Mesenchymal stem cell (in vitro differentiated cells and primary cell): Measurements from ENCODE around the gene LRRN2.
A peak's percentile ranks its signal among the peaks of the same experiment; 100 is the strongest.

Experiments used
- DNase-seq: peaks from one replicate; pipeline ENCODE4 v3.0.0-alpha.2; 2013
- H2AFZ ChIP-seq: one replicate; pipeline ENCODE4 v1.6.1; 2013; ENCODE audit warnings: low read depth, mild to moderate bottlenecking, control low read depth, inconsistent platforms, low read length, moderate library complexity
- H2AK5ac ChIP-seq: 2 replicates; pipeline ENCODE4 v1.6.1; 2013; ENCODE audit warnings: low read length, moderate library complexity, mild to moderate bottlenecking, inconsistent platforms; ENCODE audit not compliant: severe bottlenecking
- H2BK120ac ChIP-seq: one replicate; pipeline ENCODE4 v1.6.1; 2013; ENCODE audit warnings: low read depth, mild to moderate bottlenecking, inconsistent platforms, low read length, moderate library complexity
- H2BK12ac ChIP-seq, 2 experiments: one replicate each; pipeline ENCODE4 v1.6.1; 2013; ENCODE audit warnings: inconsistent platforms in 2 of 2, low read length in 2 of 2, mild to moderate bottlenecking in 2 of 2, moderate library complexity in 2 of 2, control low read depth in 1 of 2
- H2BK15ac ChIP-seq: one replicate; pipeline ENCODE4 v1.6.1; 2013; ENCODE audit warnings: mild to moderate bottlenecking, low read depth, inconsistent platforms; ENCODE audit not compliant: poor library complexity, severe bottlenecking
- H2BK5ac ChIP-seq: 2 replicates; pipeline ENCODE4 v1.6.1; 2013; ENCODE audit warnings: low read depth, mild to moderate bottlenecking, low read length, control low read depth, inconsistent platforms; ENCODE audit not compliant: poor library complexity, severe bottlenecking
- H3K14ac ChIP-seq, 2 experiments: one replicate each; pipeline ENCODE4 v1.6.1; 2013; ENCODE audit warnings: inconsistent platforms in 2 of 2, low read length in 2 of 2, control low read depth in 1 of 2, mild to moderate bottlenecking in 1 of 2, moderate library complexity in 1 of 2
- H3K18ac ChIP-seq, 2 experiments: one replicate each; pipeline ENCODE4 v1.6.1; 2013; ENCODE audit warnings: inconsistent platforms in 2 of 2, low read length in 2 of 2, control low read depth in 1 of 2, low read depth in 1 of 2, mild to moderate bottlenecking in 1 of 2
- H3K23ac ChIP-seq, 2 experiments: one replicate each; pipeline ENCODE4 v1.6.1; 2013; ENCODE audit warnings: inconsistent platforms in 2 of 2, low read length in 2 of 2, mild to moderate bottlenecking in 2 of 2, moderate library complexity in 2 of 2, control low read depth in 1 of 2
- H3K27ac ChIP-seq: 2 replicates; pipeline ENCODE4 v1.5.1; 2013; ENCODE audit warnings: mild to moderate bottlenecking, moderate library complexity, low read length, control low read depth, inconsistent platforms; ENCODE audit not compliant: poor library complexity, severe bottlenecking
- H3K27me3 ChIP-seq, 2 experiments: 2 replicates each; pipeline versions ENCODE4 v1.6.1 to v1.7.0; 2013; ENCODE audit warnings: low read length in 2 of 2, mild to moderate bottlenecking in 2 of 2, moderate library complexity in 2 of 2, control low read depth in 1 of 2, inconsistent platforms in 1 of 2; ENCODE audit not compliant: control insufficient read depth in 1 of 2, insufficient read depth in 1 of 2
- H3K36me3 ChIP-seq, 2 experiments: 2 replicates each; pipeline versions ENCODE4 v1.6.1 to v1.7.0; 2013; ENCODE audit warnings: low read length in 2 of 2, control low read depth in 1 of 2, inconsistent platforms in 1 of 2, low read depth in 1 of 2, mild to moderate bottlenecking in 1 of 2; ENCODE audit not compliant: insufficient read depth in 2 of 2, control insufficient read depth in 1 of 2
- H3K4ac ChIP-seq, 2 experiments: one replicate each; pipeline ENCODE4 v1.6.1; 2013; ENCODE audit warnings: inconsistent platforms in 2 of 2, low read length in 2 of 2, mild to moderate bottlenecking in 2 of 2, moderate library complexity in 2 of 2, control low read depth in 1 of 2, low read depth in 1 of 2
- H3K4me1 ChIP-seq: 2 replicates; pipeline ENCODE4 v1.6.1; 2013; ENCODE audit warnings: low read depth, low read length, control low read depth; ENCODE audit not compliant: control insufficient read depth, insufficient read depth
- H3K4me2 ChIP-seq: 2 replicates; pipeline ENCODE4 v1.6.1; 2013; ENCODE audit warnings: low read length, mild to moderate bottlenecking, inconsistent platforms; ENCODE audit not compliant: poor library complexity, severe bottlenecking
- H3K4me3 ChIP-seq, 2 experiments: 2 replicates each; pipeline versions ENCODE4 v1.5.1 to v1.7.0; 2013; ENCODE audit warnings: low read length in 2 of 2, mild to moderate bottlenecking in 2 of 2, control low read depth in 1 of 2, low read depth in 1 of 2; ENCODE audit not compliant: insufficient read depth in 1 of 2
- H3K79me1 ChIP-seq: replicated peaks from 2 replicates; pipeline ENCODE4 v1.6.1; 2013; ENCODE audit warnings: mild to moderate bottlenecking, control low read depth, low read length, inconsistent platforms; ENCODE audit not compliant: poor library complexity, severe bottlenecking
- H3K9ac ChIP-seq: 2 replicates; pipeline ENCODE4 v1.7.0; 2013; ENCODE audit warnings: mild to moderate bottlenecking, low read length, moderate library complexity
- H3K9me3 ChIP-seq: 2 replicates; pipeline ENCODE4 v1.7.0; 2013; ENCODE audit warnings: mild to moderate bottlenecking, low read length; ENCODE audit not compliant: control insufficient read depth
- H4K8ac ChIP-seq: one replicate; pipeline ENCODE4 v1.6.1; 2013; ENCODE audit warnings: inconsistent platforms, mild to moderate bottlenecking, low read length, moderate library complexity
- H4K91ac ChIP-seq: one replicate; pipeline ENCODE4 v1.6.1; 2013; ENCODE audit warnings: mild to moderate bottlenecking, low read length, inconsistent platforms
- WGBS: methylation state at CpG from one replicate; pipeline ENCODE4 v1.1.7; 2013; ENCODE audit warnings: mixed read lengths; 5-methylcytosine and 5-hydroxymethylcytosine counted together

The LRRN2 gene

GRCh38 chr1:204677864-204678263 is 7.7 kb downstream of the LRRN2 start:
- H3K4me2 ChIP-seq = no peak overlapping the region
- H3K9me3 ChIP-seq = no peaks in the 10 kb centered on the region
- no peak overlapping the region for H2AK5ac ChIP-seq
- H4K8ac ChIP-seq = no peak overlapping the region
- H4K91ac ChIP-seq = no peak overlapping the region
- no peak overlapping the region for H3K9ac ChIP-seq
- no peak overlapping the region for H3K27ac ChIP-seq
- H2BK15ac ChIP-seq = no peak overlapping the region
- peak overlapping the region in 1 of 2 experiments; percentile 39 for H2BK12ac ChIP-seq
- no peaks in the 10 kb centered on the region for H3K79me1 ChIP-seq
- H2BK5ac ChIP-seq = no peak overlapping the region
- H3K18ac ChIP-seq = no peak overlapping the region
- no peaks in the 10 kb centered on the region for H3K4me1 ChIP-seq
- H3K36me3 ChIP-seq = no peaks in the 10 kb centered on the region
- no peak overlapping the region for H3K4me3 ChIP-seq
- no peak overlapping the region for H2AFZ ChIP-seq
- H3K23ac ChIP-seq = peak overlapping the region in 1 of 2 experiments; percentile 81
- H3K4ac ChIP-seq = no peak overlapping the region
- peaks cover 66 to 87% of the 10 kb centered on the region in 2 experiments for H3K27me3 ChIP-seq
- no peak for DNase-seq
- H2BK120ac ChIP-seq = no peak overlapping the region
- H3K14ac ChIP-seq = no peak overlapping the region
- 88% methylated on average over 9 of the region's 9 CpGs for WGBS

DNA sequence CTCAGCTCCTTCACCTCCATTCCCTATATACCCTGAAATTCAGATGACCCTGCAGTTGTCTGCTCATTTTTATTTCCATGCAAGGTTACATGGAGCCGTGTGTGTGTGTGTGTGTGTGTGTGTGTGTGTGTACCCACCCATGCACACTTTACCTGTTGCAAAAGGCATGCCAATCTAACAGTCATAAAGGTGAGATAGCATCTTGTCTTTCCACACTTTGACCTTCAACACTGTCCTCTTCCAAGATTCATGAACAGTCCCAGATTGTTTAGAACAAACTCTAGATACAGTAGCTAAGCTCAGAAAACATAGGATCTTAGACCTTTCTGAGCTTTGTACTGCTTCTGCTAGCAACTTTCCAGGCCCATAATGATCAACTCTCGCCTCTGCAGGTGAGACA is 9.5 kb downstream of the LRRN2 start:
- Histone ChIP-seq H2AK5ac (no peak overlapping the region), H3K27ac (no peak overlapping the region), H4K91ac (no peak overlapping the region), H3K23ac (no peak overlapping the region), H3K9me3 (no peaks in the 10 kb centered on the region), H3K18ac (no peak overlapping the region), H3K14ac (no peak overlapping the region), H2BK120ac (no peak overlapping the region), H3K27me3 (peaks cover 64 to 94% of the 10 kb centered on the region in 2 experiments), H3K79me1 (no peaks in the 10 kb centered on the region), H2AFZ (no peak overlapping the region), H2BK15ac (no peak overlapping the region), H2BK5ac (no peak overlapping the region), H3K36me3 (no peaks in the 10 kb centered on the region), H3K4me2 (no peak overlapping the region), H2BK12ac (no peak overlapping the region), H3K4me1 (no peaks in the 10 kb centered on the region), H3K4me3 (no peak overlapping the region), H3K9ac (no peak overlapping the region), H3K4ac (no peak overlapping the region), H4K8ac (no peak overlapping the region)
- DNase-seq = no peak
- 87% methylated on average over 1 of the region's 2 CpGs for WGBS

- Histone ChIP-seq H2BK15ac (no peak overlapping the region), H3K27ac (no peak overlapping the region), H3K27me3 (peaks cover 57 to 78% of the 10 kb centered on the region in 2 experiments), H3K79me1 (no peaks in the 10 kb centered on the region), H3K4me3 (no peak overlapping the region), H3K36me3 (no peaks in the 10 kb centered on the region), H3K4me2 (no peak overlapping the region), H4K8ac (no peak overlapping the region), H4K91ac (no peak overlapping the region), H2BK120ac (no peak overlapping the region), H3K4me1 (peaks cover 2% of the 10 kb centered on the region), H3K23ac (no peak overlapping the region), H3K9ac (no peak overlapping the region), H2BK12ac (no peak overlapping the region), H3K14ac (no peak overlapping the region), H3K9me3 (no peaks in the 10 kb centered on the region), H2AK5ac (no peak overlapping the region), H3K18ac (no peak overlapping the region), H2AFZ (no peak overlapping the region), H2BK5ac (no peak overlapping the region), H3K4ac (no peak overlapping the region)
- DNase-seq = no peak
- WGBS = 70% methylated on average over 7 of the region's 8 CpGs
Observed at GRCh38 chr1:204673909-204674649, 11.5 kb downstream of the LRRN2 start.

DNA sequence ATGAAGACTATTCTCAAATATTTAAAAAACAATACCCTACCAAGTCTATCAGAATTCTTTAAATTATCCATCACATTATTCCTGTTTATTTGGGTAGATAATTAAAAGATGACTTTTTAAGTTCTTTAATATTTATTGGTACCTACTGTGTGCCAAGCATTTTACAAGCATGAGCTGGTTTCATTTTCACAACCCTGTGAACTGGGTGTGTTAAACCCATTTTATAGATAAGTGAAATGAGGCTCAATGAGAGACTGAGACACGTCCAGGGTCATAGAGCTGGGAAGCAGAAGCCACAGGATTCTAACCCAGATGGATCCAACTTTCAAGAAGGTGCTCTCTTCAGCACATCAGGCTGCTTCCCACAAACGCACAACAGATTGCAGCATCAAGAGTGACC is 12.3 kb downstream of the LRRN2 start:
- peaks cover 48 to 74% of the 10 kb centered on the region in 2 experiments for H3K27me3 ChIP-seq
- H3K23ac ChIP-seq = no peak overlapping the region
- no peak overlapping the region for H3K4me2 ChIP-seq
- H3K14ac ChIP-seq = no peak overlapping the region
- no peaks in the 10 kb centered on the region for H3K79me1 ChIP-seq
- no peak overlapping the region for H3K27ac ChIP-seq
- no peak overlapping the region for H2BK5ac ChIP-seq
- H2AFZ ChIP-seq = no peak overlapping the region
- H3K18ac ChIP-seq = no peak overlapping the region
- H2AK5ac ChIP-seq = no peak overlapping the region
- H3K4ac ChIP-seq = no peak overlapping the region
- no peak overlapping the region for H4K8ac ChIP-seq
- H4K91ac ChIP-seq = no peak overlapping the region
- no peak overlapping the region for H2BK15ac ChIP-seq
- H3K4me3 ChIP-seq = no peak overlapping the region
- DNase-seq = no peak
- 79% methylated on average over 2 of the region's 2 CpGs for WGBS
- no peaks in the 10 kb centered on the region for H3K36me3 ChIP-seq
- H2BK12ac ChIP-seq = no peak overlapping the region
- H3K9ac ChIP-seq = no peak overlapping the region
- peaks cover 2% of the 10 kb centered on the region for H3K4me1 ChIP-seq
- no peaks in the 10 kb centered on the region for H3K9me3 ChIP-seq
- H2BK120ac ChIP-seq = no peak overlapping the region
